Lower leg skin (tissue), 4 donors: Measurements from ENCODE around the gene SMAD5. TPM values are rescaled to one million over a fixed set of nuclear protein-coding genes. Genes with fewer than 3 reads are reported as not detected.

Experiments used
- DNase-seq, 2 donors: peaks; one replicate each; pipeline ENCODE4 v3.0.0-alpha.2; 2019; ENCODE audit warnings: low spot score in 2 of 2
- H3K4me3 ChIP-seq: fragments of 200-600 bp; sonication (generic); 2 replicates; pipeline ENCODE4 v1.5.1; 2017; ENCODE audit warnings: mild to moderate bottlenecking, low read depth; ENCODE audit not compliant: poor library complexity, severe bottlenecking
- POLR2A ChIP-seq, 2 donors: fragments of 450-650 bp; IDR thresholded peaks; one replicate each; pipeline ENCODE4 v1.6.1; 2016 to 2017; ENCODE audit warnings: antibody characterized with exemption in 2 of 2, mild to moderate bottlenecking in 1 of 2, moderate library complexity in 1 of 2
- WGBS, 2 donors: methylation state at CpG; one replicate each; pipeline ENCODE4 v1.1.5; 2018; 5-methylcytosine and 5-hydroxymethylcytosine counted together
- intact Hi-C: fragments of 100-400 bp; cut with DNase I; formaldehyde crosslinking; loops from one replicate; pipeline ENCODE4 v1.15.0; 2023; ENCODE audit warnings: low total_unique reads
- total RNA-seq, 4 donors: library from RNA; depleted of rRNA; stranded (reverse); fragments of >200 nt; gene quantifications; one replicate each; pipeline ENCODE4 v1.1.0, GENCODE V29; 2016
- TF ChIP-seq, protein P1 (sequence below), 3 donors: fragments of 450-650 bp; IDR thresholded peaks; one replicate each; pipeline ENCODE4 v1.5.1; 2016; ENCODE audit warnings: antibody characterized with exemption in 3 of 3, mild to moderate bottlenecking in 3 of 3, moderate library complexity in 2 of 3

The SMAD5 gene
- total RNA-seq, 4 donors from 2014 or later: 43.3 to 102 (median 65.1) TPM

DNA sequence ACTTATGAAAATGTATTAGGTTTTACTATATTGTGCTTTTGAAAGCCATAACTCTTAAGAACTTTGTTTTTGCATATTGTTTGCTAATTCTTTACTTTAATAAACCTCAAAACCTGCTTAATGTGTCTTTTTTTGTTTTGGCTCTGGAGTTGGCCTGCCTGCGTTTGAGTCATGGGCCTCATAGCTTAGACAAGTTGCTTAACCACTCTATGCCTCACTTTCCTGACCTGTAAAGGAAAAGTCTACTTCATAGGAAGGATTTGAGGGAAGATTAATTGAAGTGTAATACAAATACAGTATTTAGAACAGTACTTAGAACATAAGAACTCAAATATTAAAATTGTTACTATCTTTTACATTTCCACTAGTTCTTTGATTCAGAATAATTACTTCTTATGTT, 50.0 kb downstream of the SMAD5 start:
- intact Hi-C loops: no loop called here
- no peak overlapping the region for H3K4me3 ChIP-seq
- DNase-seq: no peak
- 74 to 78% methylated on average over 1 of the region's 1 CpG for WGBS, 2 donors
- TF ChIP-seq POLR2A (IDR thresholded peaks at IDR 0.05): no peak
- TF ChIP-seq, protein P1, sequence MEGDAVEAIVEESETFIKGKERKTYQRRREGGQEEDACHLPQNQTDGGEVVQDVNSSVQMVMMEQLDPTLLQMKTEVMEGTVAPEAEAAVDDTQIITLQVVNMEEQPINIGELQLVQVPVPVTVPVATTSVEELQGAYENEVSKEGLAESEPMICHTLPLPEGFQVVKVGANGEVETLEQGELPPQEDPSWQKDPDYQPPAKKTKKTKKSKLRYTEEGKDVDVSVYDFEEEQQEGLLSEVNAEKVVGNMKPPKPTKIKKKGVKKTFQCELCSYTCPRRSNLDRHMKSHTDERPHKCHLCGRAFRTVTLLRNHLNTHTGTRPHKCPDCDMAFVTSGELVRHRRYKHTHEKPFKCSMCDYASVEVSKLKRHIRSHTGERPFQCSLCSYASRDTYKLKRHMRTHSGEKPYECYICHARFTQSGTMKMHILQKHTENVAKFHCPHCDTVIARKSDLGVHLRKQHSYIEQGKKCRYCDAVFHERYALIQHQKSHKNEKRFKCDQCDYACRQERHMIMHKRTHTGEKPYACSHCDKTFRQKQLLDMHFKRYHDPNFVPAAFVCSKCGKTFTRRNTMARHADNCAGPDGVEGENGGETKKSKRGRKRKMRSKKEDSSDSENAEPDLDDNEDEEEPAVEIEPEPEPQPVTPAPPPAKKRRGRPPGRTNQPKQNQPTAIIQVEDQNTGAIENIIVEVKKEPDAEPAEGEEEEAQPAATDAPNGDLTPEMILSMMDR (IDR thresholded peaks at IDR 0.05): no peak

DNA sequence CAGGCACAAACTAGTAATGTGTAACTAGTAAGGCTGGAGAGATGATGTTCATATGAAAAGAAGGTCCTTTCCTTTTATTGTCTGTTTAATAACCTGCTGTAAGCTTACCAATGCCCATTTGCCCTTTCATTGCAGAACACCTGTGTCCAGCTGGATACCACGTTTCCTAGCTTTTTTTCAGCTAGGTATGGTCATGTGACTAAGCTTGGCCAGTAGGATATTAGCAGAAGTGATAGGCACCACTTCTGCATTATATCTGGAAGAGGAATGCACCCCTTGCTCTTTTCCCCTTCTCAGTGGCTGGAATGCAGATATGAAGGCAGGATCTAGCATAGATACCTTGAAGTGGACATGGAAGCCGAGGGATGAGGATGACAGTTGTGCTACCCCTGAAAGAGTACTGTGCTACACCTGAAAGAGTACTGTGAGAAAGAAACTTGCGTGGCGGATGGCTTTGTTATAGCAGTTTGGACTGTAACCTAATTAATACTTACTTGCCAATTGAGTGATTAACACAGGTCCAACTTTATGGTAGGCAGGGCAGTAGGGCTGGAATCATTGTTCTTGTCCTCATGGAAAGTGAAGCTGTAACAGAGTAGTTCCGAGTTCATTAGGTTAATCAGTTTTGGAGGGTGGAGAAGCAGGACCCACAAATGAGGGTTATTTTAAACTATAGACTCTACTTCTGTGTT, 53.5 kb downstream of the SMAD5 start:
- intact Hi-C loops: no loop called here
- DNase-seq: no peak
- no peak overlapping the region for H3K4me3 ChIP-seq
- no peak for TF ChIP-seq POLR2A (IDR thresholded peaks at IDR 0.05)
- TF ChIP-seq, protein P1 (IDR thresholded peaks at IDR 0.05): no peak
- WGBS, 2 donors: 90 to 93% methylated on average over 5 of the region's 5 CpGs

DNA sequence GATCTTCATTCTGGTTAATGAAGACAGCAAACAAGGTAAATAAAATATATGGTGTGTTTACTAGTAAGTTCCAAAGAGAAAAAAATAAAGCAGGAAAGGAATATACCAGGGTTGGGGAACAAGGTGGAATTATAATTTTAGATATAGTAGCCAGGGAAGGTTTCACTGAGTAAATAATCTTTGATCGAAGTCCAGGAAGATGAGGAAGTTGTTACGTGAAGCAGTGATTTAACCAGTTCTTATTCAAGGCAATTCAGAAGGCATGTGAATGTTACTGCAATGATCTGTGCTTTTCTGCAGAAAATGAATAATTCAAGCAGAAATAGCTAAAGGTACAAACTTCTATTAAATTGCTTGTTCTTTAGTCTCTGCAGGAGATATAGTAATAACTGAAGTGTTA, 54.2 kb downstream of the SMAD5 start:
- no peak for DNase-seq
- 80 to 90% methylated on average over 2 of the region's 2 CpGs for WGBS, 2 donors
- no peak overlapping the region for H3K4me3 ChIP-seq
- intact Hi-C loops: no loop called here
- TF ChIP-seq, protein P1 (IDR thresholded peaks at IDR 0.05): no peak
- TF ChIP-seq POLR2A (IDR thresholded peaks at IDR 0.05): no peak

DNA sequence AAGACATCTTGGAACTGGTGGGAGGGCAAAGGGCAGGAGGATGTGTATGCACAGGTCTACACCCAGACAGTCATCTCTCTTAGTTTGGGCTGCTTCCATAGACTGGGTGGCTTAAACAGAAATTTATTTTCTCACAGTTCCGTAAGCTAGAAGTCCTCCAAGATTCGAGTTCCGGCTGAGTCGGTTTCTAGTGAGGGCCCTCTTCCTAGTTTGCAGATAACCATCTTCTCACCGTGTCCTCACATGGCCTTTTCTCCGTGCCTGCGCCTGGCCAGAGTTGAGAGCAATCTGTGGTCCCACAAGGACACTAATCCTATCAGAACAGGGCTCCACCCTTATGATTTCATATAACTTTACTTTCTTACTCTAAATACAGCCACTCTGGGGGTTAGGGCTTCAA, 56.2 kb downstream of the SMAD5 start:
- peak in 1 of 2 donors; percentile 74 for DNase-seq
- WGBS, 2 donors: 92 to 94% methylated on average over 7 of the region's 7 CpGs
- no peak overlapping the region for H3K4me3 ChIP-seq
- intact Hi-C loops: no loop called here
- no peak for TF ChIP-seq POLR2A (IDR thresholded peaks at IDR 0.05)
- TF ChIP-seq, protein P1 (IDR thresholded peaks at IDR 0.05): no peak

DNA sequence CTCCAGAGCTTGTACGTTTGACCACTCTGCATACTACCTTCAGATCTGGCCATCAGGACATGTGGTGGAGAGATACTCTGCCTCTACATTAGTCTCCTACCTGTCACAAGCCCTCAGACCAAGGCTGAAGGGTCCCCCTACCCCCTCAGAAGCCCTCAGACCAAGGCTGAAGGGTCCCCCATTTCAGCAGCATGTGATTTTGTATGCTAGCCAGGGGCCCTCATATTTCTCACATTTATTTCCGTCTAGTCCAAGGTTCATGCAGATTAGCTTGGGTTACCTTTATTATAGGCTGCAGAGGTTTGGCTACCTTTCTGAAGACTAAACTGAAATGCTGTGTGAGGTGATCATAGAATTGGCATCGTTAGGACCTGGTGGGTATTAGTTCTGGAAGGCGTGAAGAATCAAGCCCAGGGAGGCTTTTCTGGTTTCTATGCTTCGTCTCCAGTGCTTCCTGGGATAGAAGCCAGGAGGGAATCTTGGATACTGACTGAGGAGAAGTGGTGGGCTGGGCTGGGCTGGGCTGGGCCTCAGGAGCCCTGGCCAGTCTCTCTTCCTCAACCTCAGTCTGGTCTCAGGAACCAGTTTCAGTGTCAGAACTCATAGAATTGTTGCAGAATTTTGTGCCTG, 57.6 kb downstream of the SMAD5 start:
- no peak for TF ChIP-seq POLR2A (IDR thresholded peaks at IDR 0.05)
- TF ChIP-seq, protein P1 (IDR thresholded peaks at IDR 0.05): no peak
- 18 to 43% methylated on average over 5 of the region's 5 CpGs for WGBS, 2 donors
- DNase-seq: no peak
- no peak overlapping the region for H3K4me3 ChIP-seq
- intact Hi-C loops: no loop called here
